Measurements from ENCODE around the gene ITPR3.

GRCh38 chr6:33589392-33589730 is 31.8 kb upstream of the ITPR3 start:
- TF ChIP-seq POLR2AphosphoS5 (IDR thresholded peaks at IDR 0.05), result no peak
- peak in 1 of 4 experiments; percentile 12 for TF ChIP-seq CTCF (IDR thresholded peaks at IDR 0.05)

Data from sigmoid colon (tissue), 4 donors.